HuH-7.5 (cell line): ENCODE results near the gene TUBB.

Experiments used
- DNase-seq: peaks from one replicate; pipeline ENCODE4 v3.0.0; 2011; ENCODE audit warnings: low spot score

The TUBB gene

DNA sequence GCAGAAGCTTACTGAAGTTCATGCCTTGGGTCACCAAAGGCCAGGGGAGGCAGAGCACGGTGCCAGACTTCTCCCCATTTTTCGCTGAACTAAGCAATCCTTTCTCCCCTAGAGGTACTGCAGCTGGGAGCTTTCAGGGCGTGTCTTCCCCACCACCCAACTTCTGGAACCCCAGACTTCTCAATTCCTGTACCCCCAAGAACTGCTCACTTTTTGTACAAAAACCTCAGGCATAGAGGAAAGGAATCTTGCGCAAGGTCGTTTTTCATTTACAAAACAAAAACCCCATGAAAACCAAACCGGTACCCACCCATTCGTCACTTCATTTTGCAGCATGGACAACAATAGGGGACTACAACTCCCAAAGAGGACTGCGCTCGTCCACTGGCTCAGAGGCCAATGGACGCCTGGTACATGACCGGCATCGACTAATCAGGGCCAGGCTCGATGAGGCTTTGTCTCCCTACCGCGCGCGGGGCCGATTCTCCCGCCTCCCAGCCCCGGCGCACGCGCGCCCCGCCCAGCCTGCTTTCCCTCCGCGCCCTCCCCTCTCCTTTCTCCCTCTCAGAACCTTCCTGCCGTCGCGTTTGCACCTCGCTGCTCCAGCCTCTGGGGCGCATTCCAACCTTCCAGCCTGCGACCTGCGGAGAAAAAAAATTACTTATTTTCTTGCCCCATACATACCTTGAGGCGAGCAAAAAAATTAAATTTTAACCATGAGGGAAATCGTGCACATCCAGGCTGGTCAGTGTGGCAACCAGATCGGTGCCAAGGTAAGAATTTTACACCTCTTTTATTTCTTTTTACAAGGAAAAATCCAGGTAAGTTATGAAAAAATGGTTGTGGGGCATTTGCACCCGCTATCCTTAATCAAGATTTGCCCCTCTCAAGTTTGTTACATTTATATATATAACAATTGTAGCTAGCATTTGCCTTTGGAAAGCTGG lies at the start of gene TUBB:
TUBB (plus strand) TSS at position 562 of the 947 bp plus-strand sequence; CDS start at position 717, 155 bp downstream.
- DNase-seq, result peak; percentile 83

GRCh38 chr6:30670760-30671527 lies 49.2 kb upstream of the TUBB start:
- DNase-seq, result no peak

DNA sequence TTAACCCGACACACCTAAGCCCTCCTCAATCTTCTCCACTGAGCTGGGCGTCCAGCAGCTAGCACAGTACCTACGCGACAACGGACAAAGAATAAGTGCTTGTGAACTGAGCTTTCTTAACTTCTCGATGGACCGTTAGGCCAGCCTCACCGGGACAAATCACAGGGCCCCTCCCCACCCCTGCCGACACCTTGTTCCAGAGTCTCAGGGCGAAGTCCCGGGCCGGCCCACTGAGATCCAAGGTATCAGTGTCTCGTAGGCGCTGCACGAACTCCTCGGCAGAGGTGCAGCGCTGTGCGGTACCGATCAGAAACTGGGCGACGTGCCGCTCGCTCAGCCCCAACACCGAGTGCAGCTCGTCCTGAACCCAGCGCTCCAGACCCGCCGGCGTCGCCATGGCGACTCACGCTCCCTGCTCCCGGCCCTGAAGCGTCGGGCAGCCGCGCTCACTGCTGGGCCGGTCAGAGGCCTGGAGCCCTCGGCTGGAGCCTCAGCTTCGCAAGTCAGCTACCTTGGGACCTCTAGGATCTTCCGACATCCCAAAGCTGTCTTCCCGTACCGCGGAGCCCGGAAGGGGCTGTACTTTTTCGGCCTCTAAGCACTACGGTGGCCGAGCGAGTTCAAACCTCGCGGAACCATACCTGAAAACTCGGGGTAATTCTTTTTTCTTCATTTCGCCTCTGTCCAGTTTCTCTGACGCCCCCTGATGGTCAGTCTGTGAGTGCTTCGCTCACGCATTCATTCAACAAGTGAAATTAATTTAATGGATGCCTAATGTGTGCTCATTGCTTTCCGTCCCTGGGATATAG lies 47.5 kb upstream of the TUBB start, which contains the start of gene DHX16:
DHX16 (minus strand) TSS at position 562 of the 809 bp plus-strand sequence; CDS start at position 397, 165 bp downstream.
- DNase-seq, result peak; percentile 76

DNA sequence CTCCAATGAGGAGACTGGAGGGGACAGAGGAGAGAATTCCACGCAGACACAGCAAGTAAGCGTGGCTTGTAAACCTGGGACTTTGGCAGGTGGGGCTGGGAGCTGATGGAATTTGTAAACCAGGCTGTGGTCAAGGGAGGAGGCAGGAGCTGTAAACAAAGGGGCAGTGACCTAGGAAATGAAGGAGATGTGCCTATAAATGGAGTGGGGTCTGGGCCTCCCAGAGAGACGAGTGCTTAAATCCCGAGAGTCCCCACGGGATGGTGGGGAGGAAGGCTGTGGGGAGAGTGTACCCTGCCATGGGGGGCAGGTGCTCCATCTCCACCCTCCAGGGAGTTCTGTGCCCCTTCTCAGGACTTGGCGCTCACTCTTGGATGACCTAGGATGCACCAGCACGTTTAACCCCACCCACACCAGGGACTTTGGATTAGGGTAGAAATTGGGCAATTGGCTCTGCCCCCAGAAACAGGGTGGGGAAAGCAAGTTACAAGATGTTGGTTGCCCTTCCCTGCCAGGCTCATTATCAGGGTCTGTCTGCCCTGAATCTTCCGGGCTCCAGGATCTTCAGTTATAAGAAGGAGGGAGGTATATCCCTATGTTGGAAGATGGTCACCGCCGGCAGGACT lies 43.4 kb upstream of the TUBB start:
- no peak for DNase-seq

DNA sequence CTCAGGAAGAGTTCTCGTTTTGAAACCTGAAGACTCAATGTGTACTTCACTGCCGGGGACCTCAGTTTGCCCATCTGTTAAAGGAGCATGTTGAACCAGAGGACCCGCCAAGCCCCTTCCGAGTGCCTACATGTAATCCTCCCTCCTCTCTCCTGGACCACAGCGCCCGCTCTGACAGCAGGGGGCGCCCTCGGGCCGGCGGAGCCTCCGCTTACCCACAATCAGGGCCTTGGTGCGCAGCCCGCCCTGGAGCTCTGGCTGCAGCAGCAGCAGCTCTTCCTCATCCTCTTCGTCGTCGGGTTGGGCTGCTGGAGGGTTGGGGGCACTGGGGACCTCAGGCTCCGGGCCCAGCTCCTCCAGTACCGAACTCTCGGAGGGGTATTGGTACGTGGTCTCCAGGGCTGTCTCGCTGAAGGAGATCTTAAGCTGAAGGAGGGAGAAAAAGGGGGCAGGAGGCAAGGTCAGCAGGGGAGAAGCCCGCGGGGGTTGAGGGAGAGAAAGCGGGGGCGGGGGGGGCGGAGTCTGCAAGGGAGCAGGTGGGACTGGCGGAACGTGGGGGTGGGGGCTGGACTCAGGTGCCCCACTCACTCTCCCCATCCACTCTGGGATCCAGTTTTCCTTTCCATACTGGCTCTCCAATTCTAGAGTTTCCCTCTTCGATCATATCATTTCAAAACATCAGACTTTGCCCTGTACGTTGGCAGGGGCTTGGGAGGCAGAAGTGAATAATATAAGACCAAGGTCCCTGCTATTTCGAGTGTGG lies 41.0 kb upstream of the TUBB start:
- DNase-seq, result peak; percentile 72

GRCh38 chr6:30679765-30680535 lies 40.2 kb upstream of the TUBB start:
- DNase-seq, result no peak

DNA sequence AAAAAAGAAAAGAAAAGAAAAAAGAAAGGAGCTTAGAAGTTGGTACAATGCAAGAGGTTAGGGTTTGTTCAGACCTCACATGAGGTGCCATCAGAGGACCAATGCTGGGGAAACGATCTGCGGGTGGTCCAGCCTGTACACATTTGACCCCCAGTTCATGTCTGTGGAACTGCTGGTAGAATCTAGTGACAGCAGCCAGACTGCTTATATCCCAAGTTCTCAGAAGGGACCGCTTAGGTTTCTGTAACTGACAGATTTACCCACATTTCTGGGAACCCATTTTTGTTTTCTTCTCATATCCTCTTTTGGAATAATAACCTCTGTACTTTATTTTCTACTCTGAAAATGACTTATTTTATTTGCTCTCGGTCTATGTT lies 38.4 kb upstream of the TUBB start:
- no peak for DNase-seq

- no peak for DNase-seq
Measured at GRCh38 chr6:30682143-30683117, 37.7 kb upstream of the TUBB start.

DNA sequence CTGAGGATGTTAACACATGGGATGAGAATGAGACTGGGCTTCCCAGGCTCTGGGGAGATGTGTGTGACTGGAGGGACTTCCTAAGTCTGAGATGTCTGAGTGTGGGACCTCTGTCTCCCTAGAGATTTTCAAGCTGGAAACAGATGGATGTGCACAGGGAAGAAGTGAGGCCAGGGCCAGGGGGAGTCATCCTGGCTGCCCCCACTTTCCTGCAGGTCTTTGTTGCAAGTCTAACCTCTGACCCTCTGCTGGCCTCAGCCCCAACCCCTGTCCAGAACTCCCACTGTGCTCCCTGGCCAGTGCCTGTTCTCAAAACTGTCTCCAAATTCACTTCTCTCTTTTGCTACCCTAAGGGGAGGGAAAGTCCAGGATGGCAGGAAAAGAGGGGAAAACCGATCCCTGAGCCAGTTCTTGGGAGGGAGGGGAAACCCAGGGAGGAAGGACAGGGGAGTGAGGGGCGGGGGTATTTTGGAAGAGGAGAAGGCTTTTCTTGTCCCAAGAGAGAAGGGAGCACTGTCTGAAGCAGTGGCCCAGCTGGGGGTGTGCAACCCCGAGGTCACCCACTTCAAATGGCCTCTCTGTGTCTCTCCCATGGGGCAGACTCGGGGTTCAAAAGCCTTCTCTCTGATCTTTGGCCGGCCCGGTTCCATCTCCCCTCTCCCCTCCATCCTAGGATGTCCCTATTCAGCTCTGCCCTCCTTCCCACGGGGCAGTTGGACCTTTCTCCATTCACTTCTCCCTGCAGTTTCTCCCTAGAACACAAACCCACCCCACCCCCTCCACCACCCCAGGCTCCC lies 36.8 kb upstream of the TUBB start:
- DNase-seq, result no peak

DNA sequence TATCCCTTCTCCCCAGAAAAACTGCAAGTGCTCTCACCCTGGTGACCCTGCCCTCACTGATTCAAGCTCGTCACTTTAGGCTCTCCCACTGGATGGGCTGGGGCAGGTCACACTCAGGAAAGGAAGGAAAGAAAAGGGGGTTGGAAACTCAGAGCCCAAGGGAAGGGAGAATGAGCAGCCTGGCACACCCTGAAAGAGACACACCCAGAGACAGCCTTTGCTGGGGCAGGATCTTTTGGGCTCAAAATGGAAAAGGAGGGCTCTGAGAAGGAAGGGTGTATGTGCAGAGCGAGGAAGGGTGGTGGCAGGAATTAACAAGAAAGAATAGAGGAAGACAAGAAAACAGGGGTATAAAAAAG lies 36.2 kb upstream of the TUBB start:
- no peak for DNase-seq

GRCh38 chr6:30684386-30685156 lies 35.6 kb upstream of the TUBB start:
- no peak for DNase-seq

DNA sequence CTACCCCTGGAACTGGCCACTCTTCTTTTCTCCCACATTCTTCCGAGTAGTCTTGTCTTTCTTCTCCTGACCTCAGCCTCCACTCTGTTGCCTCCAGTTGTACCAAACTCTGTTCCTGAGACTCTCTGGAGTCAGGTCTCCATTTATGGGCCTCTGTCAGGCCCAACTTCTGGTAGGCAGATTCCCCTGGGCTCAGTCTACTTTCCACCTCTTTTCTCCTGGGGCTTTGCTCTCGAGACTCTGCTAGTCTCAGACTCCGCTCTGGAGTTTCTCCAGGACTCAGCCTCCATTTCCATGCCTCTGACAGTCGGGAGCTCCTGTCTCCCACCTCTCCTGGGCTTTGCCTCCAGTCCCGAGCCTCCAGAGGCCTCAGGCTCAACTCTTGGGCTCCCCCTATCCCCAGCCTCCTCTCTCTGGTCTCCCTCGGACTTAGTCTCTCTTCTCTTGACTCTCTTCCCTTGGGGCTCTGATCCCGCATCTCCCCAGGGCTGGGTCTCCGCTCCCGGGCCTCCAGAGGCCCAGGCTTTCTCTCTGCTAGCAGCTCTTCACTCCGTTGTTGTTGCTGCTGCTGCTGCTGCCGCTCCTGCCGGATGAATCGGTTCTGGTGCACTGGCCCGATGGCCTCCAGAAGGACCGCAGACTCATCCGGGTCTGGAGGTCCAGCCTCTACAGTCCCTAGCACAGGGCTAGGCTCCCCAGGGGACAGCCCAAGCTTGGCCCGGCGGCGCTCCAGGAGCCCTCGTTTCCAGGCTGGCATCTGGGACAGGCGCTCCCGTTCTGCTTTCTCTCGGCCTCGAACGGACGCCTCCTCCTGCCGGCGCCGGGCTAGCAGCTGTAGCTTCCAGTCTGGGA lies 34.8 kb upstream of the TUBB start:
- no peak for DNase-seq

DNA sequence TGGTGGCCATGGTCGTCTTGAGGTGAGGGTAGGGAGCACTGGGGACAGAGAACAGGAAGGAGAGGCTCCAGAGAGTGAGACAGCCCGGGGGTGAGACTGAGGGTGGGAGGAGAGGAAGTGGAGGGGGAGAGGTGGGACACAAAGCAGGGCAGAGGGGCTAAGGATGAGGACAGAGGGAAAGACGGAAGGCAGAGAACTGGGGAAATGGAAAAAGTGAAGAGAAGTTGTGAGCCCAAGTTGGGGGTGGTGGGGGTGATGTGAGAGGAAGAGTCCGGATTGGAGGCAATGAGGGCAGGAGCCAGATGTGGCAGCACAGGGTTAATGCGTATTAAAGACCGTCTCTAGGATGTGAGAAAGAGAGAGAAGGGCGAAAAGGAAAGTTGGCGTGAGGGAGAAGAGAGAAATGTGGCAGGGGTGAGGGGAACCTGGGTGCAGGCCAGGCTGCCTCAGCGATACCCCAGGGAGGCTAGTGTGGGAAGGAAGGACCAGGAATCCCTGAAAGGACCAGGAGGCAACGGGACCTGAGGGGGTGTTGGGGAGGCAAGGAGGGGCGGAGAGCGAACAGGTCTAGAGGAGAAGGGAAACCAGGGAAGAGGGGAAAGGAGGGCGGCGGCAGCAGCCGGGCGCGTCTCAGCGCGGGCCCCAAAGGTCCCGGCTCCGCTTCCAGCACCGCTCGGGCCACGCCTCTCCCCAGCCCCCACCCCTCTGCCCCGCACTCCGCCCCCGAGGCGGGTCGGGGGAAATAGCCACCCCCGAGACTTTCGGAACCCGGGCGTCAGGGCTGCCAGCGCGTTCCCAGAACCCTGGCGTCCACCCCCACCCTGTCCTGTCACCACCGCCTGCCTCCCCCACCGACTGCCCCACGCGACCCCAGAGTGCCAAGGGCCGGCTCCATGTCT lies 33.9 kb upstream of the TUBB start, which contains the start of gene PPP1R18:
PPP1R18 (minus strand) TSS at position 637 of the 899 bp plus-strand sequence; CDS start at position 10, 627 bp downstream.
- DNase-seq, result peak; percentile 54

DNA sequence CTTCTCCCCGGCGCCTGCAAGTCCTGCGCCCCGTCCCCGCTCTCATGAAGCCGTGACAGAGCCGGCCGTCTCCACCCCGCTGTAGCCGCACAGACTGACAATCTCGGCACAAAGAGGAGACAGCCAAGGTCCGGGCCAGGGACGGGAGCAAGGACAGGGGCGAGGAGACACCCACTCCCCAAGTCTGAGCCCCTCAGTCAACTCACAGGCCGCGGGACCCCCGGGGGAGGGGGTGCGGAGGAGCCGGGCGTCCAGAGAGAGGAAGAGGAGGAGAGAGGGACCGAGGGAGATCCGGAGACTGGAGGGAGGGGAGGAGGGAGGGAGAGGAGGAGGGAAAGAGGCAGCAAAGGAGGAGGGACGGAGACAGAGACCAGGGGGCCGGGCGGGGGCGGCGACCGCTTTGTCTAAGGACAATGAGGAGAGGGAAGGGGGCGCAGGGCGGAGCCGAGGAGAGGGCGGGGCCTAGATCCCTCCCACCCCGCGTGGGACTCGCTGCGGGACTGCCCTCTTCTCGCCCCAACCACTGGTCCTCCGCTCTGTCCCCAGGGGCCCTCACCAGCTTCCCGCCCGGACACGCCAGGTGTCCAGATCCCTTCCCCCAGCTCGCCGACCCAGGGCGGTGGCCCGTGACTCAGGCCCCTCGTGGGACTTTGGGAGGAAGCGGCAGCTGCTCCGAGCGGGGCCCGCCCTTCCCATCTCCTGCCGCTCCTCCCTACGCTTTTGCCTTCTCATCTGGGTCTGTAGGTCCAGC lies 33.1 kb upstream of the TUBB start:
- DNase-seq, result peak; percentile 46
